Inflammatory macrophage treated with lipopolysaccharide for 1 hour (primary cell): ENCODE results near the gene RRAGD.

Experiments used
- DNase-seq, 2 donors: peaks; one replicate each; pipeline ENCODE4 v3.0.0-alpha.2; 2020 to 2022

The RRAGD gene

GRCh38 chr6:89371849-89372505 lies 40.1 kb downstream of the RRAGD start:
- DNase-seq: peak; percentile 73 to 95

- DNase-seq: no peak
Observed at GRCh38 chr6:89368999-89369398, 43.1 kb downstream of the RRAGD start.

DNA sequence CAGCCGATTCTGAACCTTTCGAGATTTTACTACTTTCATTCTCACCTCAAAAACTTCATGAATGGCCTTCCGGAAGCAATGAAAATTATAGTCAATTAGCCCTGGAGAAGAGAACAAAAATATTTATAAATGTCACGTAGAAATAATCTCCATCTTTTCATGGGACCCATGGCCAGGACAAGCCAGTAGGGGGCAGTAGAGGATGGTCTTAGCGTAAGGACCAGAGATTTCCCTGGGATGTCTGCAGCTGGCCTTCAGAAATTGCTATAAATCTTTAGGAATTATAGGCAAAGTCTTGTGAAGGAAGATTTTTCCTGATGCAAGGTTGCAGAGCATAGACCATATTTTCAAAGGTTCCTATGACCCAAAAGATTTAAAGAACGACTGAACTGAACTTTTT lies 44.0 kb downstream of the RRAGD start:
- peak in 1 of 2 donors; percentile 90 for DNase-seq

GRCh38 chr6:89364586-89364985 lies 47.5 kb downstream of the RRAGD start:
- no peak for DNase-seq

DNA sequence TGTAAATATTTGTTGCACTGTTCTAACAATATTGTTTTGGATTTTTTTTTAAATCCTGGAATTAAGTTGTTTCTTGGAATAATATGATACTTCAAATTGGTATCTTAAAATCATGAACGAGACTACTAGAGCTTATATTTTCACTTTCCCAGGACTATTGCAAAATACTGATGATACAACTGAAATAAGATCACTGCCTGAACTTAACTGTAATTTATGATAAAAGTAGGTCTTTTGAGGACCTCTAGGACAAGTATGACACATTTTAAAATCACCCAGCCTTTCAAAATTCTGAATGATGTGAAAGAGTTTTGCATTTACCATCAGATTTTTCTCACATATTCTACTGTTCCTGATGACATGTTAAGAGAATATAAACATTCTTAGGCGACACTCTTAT lies 50.9 kb downstream of the RRAGD start:
- DNase-seq: peak in 1 of 2 donors; percentile 40

DNA sequence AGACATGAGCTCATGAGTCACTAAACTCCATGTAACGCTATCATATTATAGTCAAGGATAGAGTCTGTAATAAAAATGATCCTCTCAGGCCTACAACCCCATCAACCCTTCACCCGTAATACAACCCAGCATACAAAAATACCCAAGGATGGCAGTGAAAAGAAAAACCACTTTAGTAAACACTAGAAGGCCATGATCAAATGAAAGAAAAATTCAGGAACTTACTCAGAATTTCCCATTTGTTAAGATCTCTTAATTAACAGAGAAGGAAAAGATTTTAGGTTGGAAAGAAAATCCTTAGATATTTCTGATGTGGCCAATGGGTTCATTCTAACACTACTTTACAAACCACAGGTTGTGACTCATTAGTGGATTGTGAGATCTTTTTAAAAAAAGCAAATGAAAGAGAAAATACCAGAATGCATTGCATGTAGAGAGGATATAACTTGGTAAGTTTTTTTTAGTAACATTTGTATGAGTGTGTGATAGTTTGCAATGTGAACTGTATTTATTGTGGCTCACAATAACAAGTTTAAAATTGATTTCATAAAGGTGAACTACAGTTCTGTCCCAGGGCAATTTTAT lies 51.6 kb downstream of the RRAGD start:
- peak in 1 of 2 donors; percentile 33 for DNase-seq

- no peak for DNase-seq
Observed at GRCh38 chr6:89359561-89359960, 52.5 kb downstream of the RRAGD start.

DNA sequence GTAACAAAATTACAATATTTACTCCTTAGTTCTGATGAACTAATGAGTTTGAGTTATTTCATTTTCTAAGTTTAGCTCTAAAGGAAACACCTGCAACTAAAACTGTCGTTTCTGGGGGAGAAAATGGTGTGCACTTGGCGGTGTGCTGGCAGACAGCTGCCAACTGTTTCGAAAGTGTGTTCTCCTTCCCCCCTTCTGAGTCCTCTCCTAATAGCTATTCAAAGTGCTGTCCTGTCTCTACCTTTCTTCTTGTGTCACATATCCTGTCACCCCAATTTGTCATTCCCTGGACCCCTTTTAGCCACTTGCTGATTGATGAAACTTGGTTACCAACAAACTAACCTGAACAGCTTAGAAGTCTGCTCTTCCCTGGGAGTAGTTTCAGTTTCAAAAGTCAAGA lies 54.7 kb downstream of the RRAGD start:
- DNase-seq: no peak

DNA sequence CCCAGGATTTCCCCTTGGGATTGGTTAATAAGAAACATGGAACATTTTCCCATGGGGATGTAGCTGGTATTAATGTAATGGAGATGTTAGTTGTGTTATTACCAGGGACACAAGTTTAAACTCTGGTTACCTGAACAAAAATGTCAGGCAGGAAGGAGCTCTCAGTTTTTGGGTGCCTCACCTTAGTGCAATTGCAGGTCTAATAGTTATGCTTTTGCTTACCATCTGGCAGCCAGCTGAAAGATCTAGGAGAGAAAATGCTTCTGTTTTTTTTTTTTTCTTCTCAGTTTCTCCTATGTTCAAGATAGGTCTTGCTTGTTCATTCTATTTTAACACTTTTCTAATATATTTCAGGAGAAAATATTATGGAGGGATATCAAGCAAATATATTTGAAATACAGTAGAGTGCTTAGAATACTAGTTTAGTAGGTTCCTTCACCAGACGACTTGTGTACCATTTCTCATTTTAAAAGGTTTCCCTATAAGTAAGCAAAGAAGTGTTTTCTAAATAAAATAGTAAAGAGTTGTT lies 55.4 kb downstream of the RRAGD start:
- DNase-seq: no peak

- no peak for DNase-seq
Observed at GRCh38 chr6:89355511-89356194, 56.4 kb downstream of the RRAGD start.

- no peak for DNase-seq
Observed at GRCh38 chr6:89353702-89354392, 58.2 kb downstream of the RRAGD start.

DNA sequence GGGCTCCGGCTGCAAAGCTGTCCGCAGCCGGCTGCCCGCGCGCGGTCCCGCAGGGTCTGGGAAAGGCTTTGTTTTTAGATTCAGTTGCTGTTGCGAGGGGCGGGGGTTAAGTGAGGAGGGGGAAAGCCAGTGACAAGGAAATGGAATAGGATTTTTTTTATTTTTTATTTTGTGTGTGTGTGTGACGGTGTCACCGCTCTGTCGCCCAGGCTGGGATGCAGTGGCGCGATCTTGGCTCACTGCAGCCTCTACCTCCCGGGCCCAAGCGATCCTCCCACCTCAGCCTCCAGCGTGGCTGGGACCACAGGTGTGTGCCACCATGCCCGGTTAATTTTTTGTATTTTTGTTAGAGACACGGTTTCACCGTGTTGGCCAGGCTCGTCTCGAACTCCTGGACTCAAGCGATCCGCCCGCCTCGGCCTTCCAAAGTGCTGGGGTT lies 58.9 kb downstream of the RRAGD start:
- DNase-seq: no peak

GRCh38 chr6:89352278-89353117 lies 59.6 kb downstream of the RRAGD start, which contains the start of gene UBE2J1:
UBE2J1 (minus strand) TSS chr6:89352722; CDS start chr6:89352569, 153 bp downstream.
- peak; percentile 96 for DNase-seq

GRCh38 chr6:89351671-89352277 lies 60.3 kb downstream of the RRAGD start:
- DNase-seq: peak in 1 of 2 donors; percentile 20

GRCh38 chr6:89350281-89350966 lies 61.6 kb downstream of the RRAGD start:
- DNase-seq: peak; percentile 88 to 98

DNA sequence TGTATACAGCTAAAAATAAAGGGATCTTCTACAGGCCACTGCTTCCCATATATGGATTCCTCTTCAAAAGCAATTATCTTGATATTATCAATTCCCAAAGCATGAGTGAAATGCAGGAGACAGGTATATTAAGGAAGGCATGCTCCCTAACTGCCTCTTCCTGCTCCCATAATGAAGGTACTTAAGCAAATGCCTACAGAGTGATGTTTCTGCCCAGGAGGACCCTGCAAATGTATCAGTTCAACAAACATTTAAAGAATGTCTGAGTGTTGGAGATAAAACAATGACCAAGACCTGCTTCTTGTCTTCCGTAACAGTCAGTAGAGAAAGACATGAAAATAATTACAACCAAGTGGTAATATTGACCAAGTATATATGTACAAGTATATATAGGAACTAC lies 63.7 kb downstream of the RRAGD start:
- DNase-seq: no peak

- DNase-seq: peak in 1 of 2 donors; percentile 68
Observed at GRCh38 chr6:89347825-89348224, 64.2 kb downstream of the RRAGD start.

DNA sequence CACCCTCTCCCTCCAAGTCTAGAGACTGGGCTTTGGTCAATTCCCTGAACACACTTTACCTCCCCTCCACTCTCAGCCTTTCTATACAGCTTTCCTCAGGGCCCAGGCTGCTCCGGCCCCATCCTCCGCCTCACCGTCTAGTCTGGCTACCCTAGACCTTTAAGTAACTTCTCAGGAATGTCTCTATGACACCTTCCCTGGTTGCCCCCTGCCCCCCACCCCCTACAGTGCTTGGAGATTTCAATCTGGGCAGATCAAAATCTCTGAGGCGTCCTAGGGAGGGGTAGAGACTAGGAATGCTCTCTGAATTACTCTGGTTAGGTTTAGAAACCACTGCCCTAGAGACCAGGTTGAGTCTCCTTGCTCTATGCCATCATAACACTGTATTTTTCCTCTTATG lies 65.6 kb downstream of the RRAGD start:
- DNase-seq: no peak

- DNase-seq: no peak
Observed at GRCh38 chr6:89339565-89339964, 72.5 kb downstream of the RRAGD start.

- DNase-seq: no peak
Observed at GRCh38 chr6:89335164-89335563, 76.9 kb downstream of the RRAGD start.

DNA sequence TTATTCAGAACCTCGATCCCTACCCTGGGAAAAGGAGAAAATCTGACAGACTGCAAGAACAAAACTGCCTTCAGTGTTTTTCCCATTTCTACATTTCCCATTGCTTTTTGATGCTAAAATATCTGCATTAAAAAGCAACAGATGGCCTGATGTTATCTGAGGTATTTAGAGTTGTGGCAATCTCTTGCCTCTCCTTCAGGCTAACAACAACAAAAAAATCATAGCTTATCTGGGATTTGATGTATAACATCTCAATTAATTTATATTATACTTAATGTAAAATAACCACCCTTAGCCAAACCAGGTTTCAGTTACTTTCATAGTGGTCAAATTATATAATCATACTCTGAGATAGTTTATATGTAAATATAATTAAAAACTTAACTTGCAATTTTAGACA lies 81.2 kb downstream of the RRAGD start:
- DNase-seq: no peak
